Measurements from ENCODE around the gene N4BP2L2. TPM values are rescaled to one million over a fixed set of nuclear protein-coding genes. Genes with fewer than 3 reads are reported as not detected.

The N4BP2L2 gene
- total and polyA plus RNA-seq, 2 donors (not counting 3 experiments of a cell fraction or from before 2014, with no cell fraction given): 21.7 to 101 TPM

- CTCF ChIA-PET: interaction anchor here (0.7 kb wide), 1 partner anchor 121 kb away, joined by 3 read pairs; no protein-coding TSS in a partner anchor
- Histone ChIP-seq H3K36me3 (ENCODE audit: control insufficient read depth in 2 of 2, extremely low read depth in 1 of 2, insufficient read depth in 2 of 2, low read length in 2 of 2) (no peaks in the 10 kb centered on the region), H4K20me1 (replicated peaks; ENCODE audit: control insufficient read depth, extremely low read depth, insufficient read depth, low read length) (no peaks in the 10 kb centered on the region), H3K27ac (ENCODE audit: insufficient read depth, low read depth, low read length) (no peak overlapping the region), H3K4me3 (replicated peaks in 1 of 3; ENCODE audit: insufficient read depth in 1 of 3, low read depth in 1 of 3, low read length in 3 of 3) (no peak overlapping the region), H3K4me2 (ENCODE audit: insufficient read depth, low read length) (no peak overlapping the region), H3K79me2 (ENCODE audit: control insufficient read depth, insufficient read depth, low read length) (no peaks in the 10 kb centered on the region), H3K9me1 (replicated peaks; ENCODE audit: control insufficient read depth, extremely low read depth, insufficient read depth, low read length) (no peaks in the 10 kb centered on the region), H3K9ac (replicated peaks; ENCODE audit: extremely low read depth, insufficient read depth, low read length) (no peak overlapping the region), H2AFZ (ENCODE audit: low read depth, low read length) (no peak overlapping the region), H3K27me3 (ENCODE audit: control insufficient read depth in 2 of 2, insufficient read depth in 2 of 2, low read length in 2 of 2) (no peaks in the 10 kb centered on the region), H3K9me3 (replicated peaks; ENCODE audit: control insufficient read depth, insufficient read depth, low read length) (no peaks in the 10 kb centered on the region), H3K4me1 (ENCODE audit: control insufficient read depth, extremely low read depth, insufficient read depth, low read length) (no peaks in the 10 kb centered on the region)
- FAIRE-seq: no peak
- DNase-seq (ENCODE audit: low read depth, low spot score): no peak
- POLR2A ChIA-PET: no interaction called here
- BruUV-seq (replicated peaks): no TSS peak
- TF ChIP-seq MAX (IDR thresholded peaks at IDR 0.05; ENCODE audit: insufficient read depth, insufficient read length) (no peak), EZH2 (IDR thresholded peaks at IDR 0.05; ENCODE audit: borderline replicate concordance, low read depth, low read length, severe bottlenecking) (no peak), POLR2A (IDR thresholded peaks at IDR 0.05; ENCODE audit: low read depth, low read length) (no peak), MYC (IDR thresholded peaks at IDR 0.05; ENCODE audit: low read depth, low read length) (no peak), FOS (IDR thresholded peaks at IDR 0.05; ENCODE audit: borderline replicate concordance, insufficient read depth, low read length) (no peak)
- intact Hi-C loops (cut with micrococcal nuclease): no loop called here
- dilution Hi-C loops (cut with MboI; ENCODE audit: extremely low pct_ligation_motif_present, low sequenced_read_pairs): no loop called here
These were observed 37.5 kb downstream of the N4BP2L2 start for GRCh38 chr13:32501064-32501463.

- FAIRE-seq: no peak
- BruUV-seq (replicated peaks): no TSS peak
- Histone ChIP-seq H3K79me2 (ENCODE audit: control insufficient read depth, insufficient read depth, low read length) (no peaks in the 10 kb centered on the region), H3K27ac (ENCODE audit: insufficient read depth, low read depth, low read length) (no peak overlapping the region), H3K9me1 (replicated peaks; ENCODE audit: control insufficient read depth, extremely low read depth, insufficient read depth, low read length) (no peaks in the 10 kb centered on the region), H3K9me3 (replicated peaks; ENCODE audit: control insufficient read depth, insufficient read depth, low read length) (no peaks in the 10 kb centered on the region), H3K4me3 (replicated peaks in 1 of 3; ENCODE audit: insufficient read depth in 1 of 3, low read depth in 1 of 3, low read length in 3 of 3) (no peak overlapping the region), H4K20me1 (replicated peaks; ENCODE audit: control insufficient read depth, extremely low read depth, insufficient read depth, low read length) (no peaks in the 10 kb centered on the region), H3K9ac (replicated peaks; ENCODE audit: extremely low read depth, insufficient read depth, low read length) (no peak overlapping the region), H3K4me2 (ENCODE audit: insufficient read depth, low read length) (no peak overlapping the region), H3K36me3 (ENCODE audit: control insufficient read depth in 2 of 2, extremely low read depth in 1 of 2, insufficient read depth in 2 of 2, low read length in 2 of 2) (no peaks in the 10 kb centered on the region), H2AFZ (ENCODE audit: low read depth, low read length) (no peak overlapping the region), H3K4me1 (ENCODE audit: control insufficient read depth, extremely low read depth, insufficient read depth, low read length) (no peaks in the 10 kb centered on the region), H3K27me3 (ENCODE audit: control insufficient read depth in 2 of 2, insufficient read depth in 2 of 2, low read length in 2 of 2) (no peaks in the 10 kb centered on the region)
- CTCF ChIA-PET: no interaction called here
- TF ChIP-seq POLR2AphosphoS5 (IDR thresholded peaks at IDR 0.05; ENCODE audit: insufficient read depth, low read depth, low read length): no peak
- no peak for TF ChIP-seq GATA2 (IDR thresholded peaks at IDR 0.05; ENCODE audit: insufficient read depth, insufficient read length, low read depth, low read length)
- no peak for TF ChIP-seq EZH2 (IDR thresholded peaks at IDR 0.05; ENCODE audit: borderline replicate concordance, low read depth, low read length, severe bottlenecking)
- no peak for TF ChIP-seq MAX (IDR thresholded peaks at IDR 0.05; ENCODE audit: insufficient read depth, insufficient read length)
- TF ChIP-seq CTCF (IDR thresholded peaks at IDR 0.05; ENCODE audit: extremely low read depth in 1 of 2, insufficient read depth in 1 of 2, low read depth in 1 of 2, low read length in 2 of 2): no peak
- no peak for TF ChIP-seq POLR2A (IDR thresholded peaks at IDR 0.05; ENCODE audit: low read depth, low read length)
- no peak for TF ChIP-seq JUN (IDR thresholded peaks at IDR 0.05; ENCODE audit: borderline replicate concordance, insufficient read depth, insufficient read length, low read depth)
- intact Hi-C loops (cut with micrococcal nuclease) (no loop called here), dilution Hi-C loops (cut with MboI; ENCODE audit: extremely low pct_ligation_motif_present, low sequenced_read_pairs) (no loop called here)
- DNase-seq (ENCODE audit: low read depth, low spot score): no peak
- POLR2A ChIA-PET: no interaction called here
These were observed 38.9 kb downstream of the N4BP2L2 start for GRCh38 chr13:32499538-32500210.
